Lower leg skin (tissue), 3 donors: ENCODE measurements around the gene KLHDC7B.

Experiments
- POLR2A ChIP-seq, 2 donors: fragments of 450-650 bp; IDR thresholded peaks; one replicate each; pipeline ENCODE4 v1.6.1; 2016 to 2017; ENCODE audit warnings: antibody characterized with exemption in 2 of 2, mild to moderate bottlenecking in 1 of 2, moderate library complexity in 1 of 2
- TF ChIP-seq, protein P1 (sequence below), 3 donors: fragments of 450-650 bp; IDR thresholded peaks; one replicate each; pipeline ENCODE4 v1.5.1; 2016; ENCODE audit warnings: antibody characterized with exemption in 3 of 3, mild to moderate bottlenecking in 3 of 3, moderate library complexity in 2 of 3

DNA sequence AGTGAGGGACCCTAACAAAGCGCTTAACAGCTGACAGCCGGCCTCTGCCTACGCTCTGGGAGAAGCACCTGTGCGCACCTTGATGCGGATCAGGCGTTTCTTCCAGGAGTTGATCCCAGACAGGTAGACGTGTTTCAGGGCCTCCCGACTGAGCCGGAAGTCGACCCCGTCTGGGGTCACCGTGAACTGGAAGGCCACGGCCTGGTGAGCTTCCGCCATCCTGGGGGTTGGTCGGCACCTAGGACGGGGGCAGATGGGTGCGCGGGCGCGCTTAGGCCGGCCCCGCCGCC lies 31.9 kb downstream of the KLHDC7B start:
- TF ChIP-seq, protein P1, sequence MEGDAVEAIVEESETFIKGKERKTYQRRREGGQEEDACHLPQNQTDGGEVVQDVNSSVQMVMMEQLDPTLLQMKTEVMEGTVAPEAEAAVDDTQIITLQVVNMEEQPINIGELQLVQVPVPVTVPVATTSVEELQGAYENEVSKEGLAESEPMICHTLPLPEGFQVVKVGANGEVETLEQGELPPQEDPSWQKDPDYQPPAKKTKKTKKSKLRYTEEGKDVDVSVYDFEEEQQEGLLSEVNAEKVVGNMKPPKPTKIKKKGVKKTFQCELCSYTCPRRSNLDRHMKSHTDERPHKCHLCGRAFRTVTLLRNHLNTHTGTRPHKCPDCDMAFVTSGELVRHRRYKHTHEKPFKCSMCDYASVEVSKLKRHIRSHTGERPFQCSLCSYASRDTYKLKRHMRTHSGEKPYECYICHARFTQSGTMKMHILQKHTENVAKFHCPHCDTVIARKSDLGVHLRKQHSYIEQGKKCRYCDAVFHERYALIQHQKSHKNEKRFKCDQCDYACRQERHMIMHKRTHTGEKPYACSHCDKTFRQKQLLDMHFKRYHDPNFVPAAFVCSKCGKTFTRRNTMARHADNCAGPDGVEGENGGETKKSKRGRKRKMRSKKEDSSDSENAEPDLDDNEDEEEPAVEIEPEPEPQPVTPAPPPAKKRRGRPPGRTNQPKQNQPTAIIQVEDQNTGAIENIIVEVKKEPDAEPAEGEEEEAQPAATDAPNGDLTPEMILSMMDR (IDR thresholded peaks at IDR 0.05) = no peak
- TF ChIP-seq POLR2A (IDR thresholded peaks at IDR 0.05) = no peak
